ENCODE results near the gene UTS2B. TPM values are rescaled to one million over a fixed set of nuclear protein-coding genes. Genes with fewer than 3 reads are reported as not detected.

The UTS2B gene
- total and polyA plus RNA-seq, 9 of the 15 experiments (the other 6 are each of a cell fraction or from before 2014, with no cell fraction given), result 0.06 TPM; not detected in 8

DNA sequence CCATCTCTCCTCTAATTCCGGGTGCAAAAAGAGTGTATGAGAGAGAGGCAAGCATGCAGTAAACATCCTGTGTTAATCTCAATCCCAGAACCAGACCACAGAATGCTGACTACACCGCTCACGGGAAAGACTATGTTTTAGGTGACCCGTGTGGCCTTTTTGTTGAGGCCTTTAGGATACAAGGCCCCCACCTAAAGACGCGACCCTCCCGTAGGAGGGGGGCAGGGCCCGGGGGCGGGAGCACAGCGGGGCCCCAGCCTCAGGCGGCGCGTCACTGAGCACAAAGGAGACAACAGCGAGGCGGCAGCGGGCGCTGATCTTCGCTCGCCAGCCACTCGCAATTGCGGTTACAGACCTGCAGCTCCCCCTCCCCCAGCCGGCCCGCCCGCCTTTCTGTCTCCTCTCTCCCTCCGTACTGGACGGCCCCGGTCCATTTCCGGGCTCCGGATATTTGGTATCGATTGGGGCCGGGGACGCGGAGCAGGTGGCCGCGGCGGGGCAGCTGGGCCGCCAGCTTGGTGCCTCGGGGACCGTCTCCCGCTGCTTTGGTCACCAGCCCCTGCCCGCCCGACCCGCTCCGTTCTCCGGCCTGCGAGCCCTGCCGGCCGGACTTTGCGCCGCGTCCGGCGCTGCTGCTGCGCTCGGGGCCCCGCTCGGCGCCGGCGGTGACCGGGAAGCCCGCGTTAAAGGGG, 1.2 kb downstream of the UTS2B start, which contains the start of gene CCDC50:
TSS of gene CCDC50 (plus strand) at position 433 of the 692 bp plus-strand sequence. CDS start 281 bp downstream, outside the sequence.
- intact Hi-C loops (cut with micrococcal nuclease) (no loop called here), in situ Hi-C loops (cut with MboI) (no loop called here)
- CTCF ChIA-PET (ENCODE audit: low intra/inter-chr PET ratio), result no interaction called here
- FAIRE-seq (peak; percentile 11), DNase-seq (ENCODE audit: extremely low read depth in 1 of 4, low spot score in 3 of 4) (peak; percentile 79 to 88 (median 84)), ATAC-seq (peak; percentile 86)
- Histone ChIP-seq H3K4me3 (peak within 1 kb of the TSS; percentile 78), H3K4me2 (ENCODE audit: insufficient read depth, low read length) (peak within 1 kb of the TSS; percentile 90), H3K9me1 (ENCODE audit: control insufficient read depth, insufficient read depth, low read length) (no peaks in the 10 kb centered on the region), H4K20me1 (replicated peaks; ENCODE audit: control insufficient read depth, insufficient read depth, low read length) (0 out of 2 replicates have a peak, but pooled peaks cover 7% of the 10 kb centered on the region), H3K9me3 (replicated peaks; ENCODE audit: control insufficient read depth, insufficient read depth, low read depth, low read length) (no peaks in the 10 kb centered on the region), H3K9ac (ENCODE audit: insufficient read depth in 1 of 2, low read depth in 2 of 2, low read length in 2 of 2) (peak within 1 kb of the TSS; percentile 80 to 97), H2AFZ (ENCODE audit: low read depth, low read length) (peak within 1 kb of the TSS; percentile 96), H3K36me3 (ENCODE audit: control insufficient read depth, insufficient read depth, low read length) (no peaks in the 10 kb centered on the region), H3K27ac (ENCODE audit: extremely low read depth, low read depth, low read length) (peak within 1 kb of the TSS; percentile 79), H3K4me1 (replicated peaks in 1 of 2; ENCODE audit: control insufficient read depth in 2 of 2, insufficient read depth in 2 of 2, low read length in 2 of 2) (peaks cover 10 to 19% of the 10 kb centered on the region in 2 experiments; a peak in 4 of 5 replicates), H3K79me2 (ENCODE audit: control insufficient read depth, insufficient read depth, low read length) (peaks cover 47% of the 10 kb centered on the region), H3K27me3 (ENCODE audit: control insufficient read depth in 2 of 2, insufficient read depth in 2 of 2, low read length in 2 of 2) (no peaks in the 10 kb centered on the region)
- WGBS (ENCODE audit: insufficient coverage, low coverage, missing lambda C conversion rate), result 2% methylated on average over 29 of the region's 63 CpGs
- BruUV-seq (replicated peaks), result no TSS peak
- POLR2A ChIA-PET, result interaction anchor here (0.7 to 1.2 kb wide), 2 partner anchors 16 to 253 kb away, joined by 3 to 4 read pairs; no protein-coding TSS in a partner anchor
- TF ChIP-seq, protein P1, sequence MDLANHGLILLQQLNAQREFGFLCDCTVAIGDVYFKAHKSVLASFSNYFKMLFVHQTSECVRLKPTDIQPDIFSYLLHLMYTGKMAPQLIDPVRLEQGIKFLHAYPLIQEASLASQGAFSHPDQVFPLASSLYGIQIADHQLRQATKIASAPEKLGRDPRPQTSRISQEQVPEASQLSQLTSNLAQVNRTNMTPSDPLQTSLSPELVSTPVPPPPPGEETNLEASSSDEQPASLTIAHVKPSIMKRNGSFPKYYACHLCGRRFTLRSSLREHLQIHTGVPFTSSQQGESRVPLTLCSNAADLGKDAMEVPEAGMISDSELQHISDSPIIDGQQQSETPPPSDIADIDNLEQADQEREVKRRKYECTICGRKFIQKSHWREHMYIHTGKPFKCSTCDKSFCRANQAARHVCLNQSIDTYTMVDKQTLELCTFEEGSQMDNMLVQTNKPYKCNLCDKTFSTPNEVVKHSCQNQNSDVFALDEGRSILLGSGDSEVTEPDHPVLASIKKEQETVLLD (IDR thresholded peaks at IDR 0.05), result no peak
- TF ChIP-seq XRCC3 (IDR thresholded peaks at IDR 0.05), result no peak
- no peak for TF ChIP-seq NR3C1 (CRISPR knock-in tag; IDR thresholded peaks at IDR 0.05)
- no peak for TF ChIP-seq ZNF584 (CRISPR knock-in tag; IDR thresholded peaks at IDR 0.05; ENCODE audit: low read depth)
- TF ChIP-seq FOXK1 (CRISPR knock-in tag; IDR thresholded peaks at IDR 0.05; ENCODE audit: borderline replicate concordance), result no peak
- TF ChIP-seq YBX1 (IDR thresholded peaks at IDR 0.05), result no peak
- TF ChIP-seq ASH1L (IDR thresholded peaks at IDR 0.05; ENCODE audit: borderline replicate concordance, low read depth, partially characterized antibody), result no peak
- TF ChIP-seq TRIM28 (IDR thresholded peaks at IDR 0.05), result no peak
- no peak for TF ChIP-seq ZNF384 (IDR thresholded peaks at IDR 0.05; ENCODE audit: low read depth, low read length)
- TF ChIP-seq, protein P2, sequence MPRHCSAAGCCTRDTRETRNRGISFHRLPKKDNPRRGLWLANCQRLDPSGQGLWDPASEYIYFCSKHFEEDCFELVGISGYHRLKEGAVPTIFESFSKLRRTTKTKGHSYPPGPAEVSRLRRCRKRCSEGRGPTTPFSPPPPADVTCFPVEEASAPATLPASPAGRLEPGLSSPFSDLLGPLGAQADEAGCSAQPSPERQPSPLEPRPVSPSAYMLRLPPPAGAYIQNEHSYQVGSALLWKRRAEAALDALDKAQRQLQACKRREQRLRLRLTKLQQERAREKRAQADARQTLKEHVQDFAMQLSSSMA (CRISPR knock-in tag; IDR thresholded peaks at IDR 0.05), result no peak
- TF ChIP-seq SIRT6 (IDR thresholded peaks at IDR 0.05; ENCODE audit: low read depth, low read length), result no peak
- TF ChIP-seq, protein P3, sequence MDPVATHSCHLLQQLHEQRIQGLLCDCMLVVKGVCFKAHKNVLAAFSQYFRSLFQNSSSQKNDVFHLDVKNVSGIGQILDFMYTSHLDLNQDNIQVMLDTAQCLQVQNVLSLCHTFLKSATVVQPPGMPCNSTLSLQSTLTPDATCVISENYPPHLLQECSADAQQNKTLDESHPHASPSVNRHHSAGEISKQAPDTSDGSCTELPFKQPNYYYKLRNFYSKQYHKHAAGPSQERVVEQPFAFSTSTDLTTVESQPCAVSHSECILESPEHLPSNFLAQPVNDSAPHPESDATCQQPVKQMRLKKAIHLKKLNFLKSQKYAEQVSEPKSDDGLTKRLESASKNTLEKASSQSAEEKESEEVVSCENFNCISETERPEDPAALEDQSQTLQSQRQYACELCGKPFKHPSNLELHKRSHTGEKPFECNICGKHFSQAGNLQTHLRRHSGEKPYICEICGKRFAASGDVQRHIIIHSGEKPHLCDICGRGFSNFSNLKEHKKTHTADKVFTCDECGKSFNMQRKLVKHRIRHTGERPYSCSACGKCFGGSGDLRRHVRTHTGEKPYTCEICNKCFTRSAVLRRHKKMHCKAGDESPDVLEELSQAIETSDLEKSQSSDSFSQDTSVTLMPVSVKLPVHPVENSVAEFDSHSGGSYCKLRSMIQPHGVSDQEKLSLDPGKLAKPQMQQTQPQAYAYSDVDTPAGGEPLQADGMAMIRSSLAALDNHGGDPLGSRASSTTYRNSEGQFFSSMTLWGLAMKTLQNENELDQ (CRISPR knock-in tag; IDR thresholded peaks at IDR 0.05; ENCODE audit: borderline replicate concordance), result no peak
- TF ChIP-seq ZNF143 (CRISPR knock-in tag; IDR thresholded peaks at IDR 0.05), result no peak
- no peak for TF ChIP-seq KDM2B (CRISPR knock-in tag; IDR thresholded peaks at IDR 0.05)
- no peak for TF ChIP-seq ZNF347 (CRISPR knock-in tag; IDR thresholded peaks at IDR 0.05; ENCODE audit: low read depth)
- no peak for TF ChIP-seq JUN (IDR thresholded peaks at IDR 0.05; ENCODE audit: borderline replicate concordance, low read depth, low read length)
- no peak for TF ChIP-seq JUN (CRISPR knock-in tag; IDR thresholded peaks at IDR 0.05; ENCODE audit: borderline replicate concordance)
- no peak for TF ChIP-seq ZNF174 (CRISPR knock-in tag; IDR thresholded peaks at IDR 0.05)
- no peak for TF ChIP-seq MXI1 (IDR thresholded peaks at IDR 0.05; ENCODE audit: low read depth, low read length)

All from K562 (cell line).